HG02840 (cell line): ENCODE data around the gene SPEG.

Source experiments
- ATAC-seq: cut with Tn5 transposase; IDR thresholded peaks from one replicate; pipeline ENCODE4 v1.9.1; 2021; ENCODE audit warnings: mild to moderate bottlenecking, moderate library complexity, moderate number of reproducible peaks; ENCODE audit not compliant: unreplicated experiment, low FRiP score

Gene SPEG

DNA sequence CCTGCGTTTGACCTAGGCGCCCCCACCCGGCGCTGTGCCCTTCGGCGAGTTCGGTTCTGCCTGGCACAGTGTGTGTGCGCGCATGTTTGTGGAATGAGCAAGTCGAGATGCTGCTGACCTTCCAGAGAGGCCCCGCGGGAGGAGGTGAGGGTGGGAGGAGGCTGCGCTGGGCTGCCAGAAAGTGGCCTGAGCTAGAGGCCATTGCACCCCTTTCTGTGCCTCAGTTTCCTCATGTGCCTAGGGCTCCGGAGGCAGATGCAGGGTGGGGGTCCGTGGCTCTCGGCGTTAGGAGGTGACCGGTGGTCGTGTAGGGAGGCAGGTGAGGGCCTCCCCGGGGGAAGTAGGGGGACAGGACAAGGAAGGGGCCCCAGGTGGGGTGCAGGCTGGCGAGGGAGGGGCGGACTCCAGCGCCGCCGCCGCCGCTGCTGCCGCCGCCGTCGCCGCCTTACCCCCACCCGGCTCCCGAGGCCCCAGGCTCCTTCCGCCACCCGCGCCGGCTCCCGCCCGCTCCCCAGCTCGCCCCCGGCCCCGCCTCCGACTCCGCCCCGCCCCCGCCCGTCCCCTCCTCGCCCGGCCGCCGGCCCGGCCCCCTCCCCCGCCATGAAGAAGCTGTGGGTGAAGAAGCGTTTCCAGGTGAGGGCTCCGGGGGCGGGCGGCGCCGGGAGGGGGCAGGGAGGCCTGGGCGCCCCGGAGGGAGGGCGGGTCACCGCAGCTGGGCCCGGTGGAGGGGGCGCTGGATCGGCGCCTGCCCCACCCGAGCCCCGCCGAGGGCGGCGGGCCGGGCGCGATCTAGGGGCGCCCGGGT lies 7.0 kb downstream of the SPEG start:
- ATAC-seq = no peak

- no peak for ATAC-seq
Observed at GRCh38 chr2:219442256-219443015, 7.8 kb downstream of the SPEG start.

GRCh38 chr2:219443016-219443696 lies 8.5 kb downstream of the SPEG start:
- ATAC-seq = no peak

GRCh38 chr2:219443697-219444023 lies 9.0 kb downstream of the SPEG start:
- no peak for ATAC-seq

DNA sequence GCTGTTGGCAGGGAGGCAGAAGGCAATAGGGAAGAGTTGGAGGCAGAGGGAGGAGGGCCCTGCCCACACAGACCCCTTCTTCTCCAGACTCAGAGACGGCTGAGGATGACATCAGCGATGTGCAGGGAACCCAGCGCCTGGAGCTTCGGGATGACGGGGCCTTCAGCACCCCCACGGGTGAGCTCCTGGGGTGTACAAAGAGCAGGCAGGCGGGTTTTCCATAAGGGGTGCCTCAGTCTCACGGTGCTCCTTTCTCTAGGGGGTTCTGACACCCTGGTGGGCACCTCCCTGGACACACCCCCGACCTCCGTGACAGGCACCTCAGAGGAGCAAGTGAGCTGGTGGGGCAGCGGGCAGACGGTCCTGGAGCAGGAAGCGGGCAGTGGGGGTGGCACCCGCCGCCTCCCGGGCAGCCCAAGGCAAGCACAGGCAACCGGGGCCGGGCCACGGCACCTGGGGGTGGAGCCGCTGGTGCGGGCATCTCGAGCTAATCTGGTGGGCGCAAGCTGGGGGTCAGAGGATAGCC lies 10.0 kb downstream of the SPEG start:
- no peak for ATAC-seq

DNA sequence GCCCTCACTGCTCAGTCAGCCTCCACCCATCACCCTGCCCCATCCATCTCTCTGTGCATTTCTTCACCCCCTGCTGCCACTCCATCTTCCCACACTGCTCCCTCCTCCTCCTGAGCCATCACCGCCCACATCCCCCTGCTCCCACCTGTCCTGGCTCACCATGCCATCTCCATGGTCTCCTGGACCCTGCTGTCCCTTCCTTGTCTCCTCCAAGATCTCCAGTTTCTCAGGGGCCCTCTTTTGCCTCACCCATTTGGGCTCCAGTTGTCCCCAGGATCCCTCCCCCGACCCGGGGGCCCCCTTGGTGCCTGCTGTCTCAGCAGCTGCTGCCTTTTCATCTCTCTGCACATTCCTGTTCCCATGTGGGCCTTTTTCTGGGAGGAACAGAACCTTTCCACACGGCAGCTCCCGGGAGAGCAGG lies 10.6 kb downstream of the SPEG start:
- ATAC-seq = no peak

DNA sequence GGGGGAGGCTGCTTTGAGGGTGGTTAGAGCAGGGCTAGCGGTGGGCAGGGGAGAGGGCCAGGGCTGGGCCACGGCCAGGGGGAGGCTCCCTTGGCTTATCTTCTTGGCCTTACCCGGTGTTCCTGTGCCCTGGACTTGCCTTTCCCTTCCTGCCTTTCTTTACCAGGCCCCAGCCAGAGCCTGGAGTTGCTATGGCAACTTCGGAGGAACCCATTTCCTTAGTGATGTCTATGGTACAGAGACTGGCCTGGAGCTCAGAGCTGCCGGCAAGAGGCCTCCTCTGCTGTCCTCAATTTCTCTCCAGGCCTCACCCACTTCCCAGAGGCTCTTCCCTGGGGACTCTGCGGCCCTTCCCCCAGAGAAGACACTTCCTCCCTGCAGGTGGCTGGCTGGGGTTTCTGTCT lies 11.5 kb downstream of the SPEG start:
- no peak for ATAC-seq

DNA sequence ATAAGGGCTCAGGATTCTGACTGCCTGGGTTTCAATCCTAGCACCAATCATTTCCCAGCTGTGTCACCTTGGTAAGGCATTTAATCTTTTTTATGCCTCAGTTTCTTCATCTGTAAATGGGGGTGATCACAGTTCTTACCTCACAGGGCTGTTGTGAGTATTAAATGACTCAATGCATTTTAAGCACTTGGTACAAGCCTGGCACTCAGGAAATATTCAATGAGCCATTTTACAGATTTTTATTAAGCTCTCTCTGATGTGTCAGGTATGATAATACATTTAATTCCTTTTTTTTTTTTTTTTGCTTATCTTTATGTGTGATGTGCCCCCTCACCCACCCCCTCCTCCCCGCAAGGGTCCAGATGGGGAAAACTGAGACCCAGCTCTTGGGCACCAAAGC lies 12.0 kb downstream of the SPEG start:
- no peak for ATAC-seq

GRCh38 chr2:219447242-219448098 lies 12.8 kb downstream of the SPEG start:
- ATAC-seq = no peak

GRCh38 chr2:219448099-219448775 lies 13.6 kb downstream of the SPEG start:
- ATAC-seq = no peak

DNA sequence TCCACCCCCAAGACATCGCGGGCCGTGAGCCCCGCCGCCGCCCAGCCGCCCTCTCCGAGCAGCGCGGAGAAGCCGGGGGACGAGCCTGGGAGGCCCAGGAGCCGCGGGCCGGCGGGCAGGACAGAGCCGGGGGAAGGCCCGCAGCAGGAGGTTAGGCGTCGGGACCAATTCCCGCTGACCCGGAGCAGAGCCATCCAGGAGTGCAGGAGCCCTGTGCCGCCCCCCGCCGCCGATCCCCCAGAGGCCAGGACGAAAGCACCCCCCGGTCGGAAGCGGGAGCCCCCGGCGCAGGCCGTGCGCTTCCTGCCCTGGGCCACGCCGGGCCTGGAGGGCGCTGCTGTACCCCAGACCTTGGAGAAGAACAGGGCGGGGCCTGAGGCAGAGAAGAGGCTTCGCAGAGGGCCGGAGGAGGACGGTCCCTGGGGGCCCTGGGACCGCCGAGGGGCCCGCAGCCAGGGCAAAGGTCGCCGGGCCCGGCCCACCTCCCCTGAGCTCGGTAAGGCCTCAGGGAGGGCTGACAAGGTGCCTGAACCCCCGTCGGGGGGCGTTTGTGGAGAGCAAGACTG lies 14.2 kb downstream of the SPEG start:
- no peak for ATAC-seq

DNA sequence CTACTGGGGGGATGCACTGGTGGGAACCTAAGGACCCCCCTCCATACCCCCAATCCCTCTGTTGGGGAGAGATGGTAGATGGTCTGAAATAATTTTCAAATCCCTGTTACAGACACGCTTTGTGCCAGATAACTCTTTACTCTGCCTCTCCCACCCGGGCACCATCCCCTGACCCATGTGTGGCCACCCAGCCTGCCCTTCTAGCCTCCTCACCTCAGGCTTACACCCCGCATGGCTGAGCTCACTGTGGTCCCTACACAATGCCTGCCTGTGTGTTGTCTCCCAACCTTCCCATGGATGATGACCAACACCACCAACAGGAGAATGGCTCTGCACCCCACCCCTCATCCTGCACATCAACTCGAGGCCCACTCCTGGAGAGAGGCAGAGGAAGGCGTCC lies 15.0 kb downstream of the SPEG start:
- no peak for ATAC-seq

DNA sequence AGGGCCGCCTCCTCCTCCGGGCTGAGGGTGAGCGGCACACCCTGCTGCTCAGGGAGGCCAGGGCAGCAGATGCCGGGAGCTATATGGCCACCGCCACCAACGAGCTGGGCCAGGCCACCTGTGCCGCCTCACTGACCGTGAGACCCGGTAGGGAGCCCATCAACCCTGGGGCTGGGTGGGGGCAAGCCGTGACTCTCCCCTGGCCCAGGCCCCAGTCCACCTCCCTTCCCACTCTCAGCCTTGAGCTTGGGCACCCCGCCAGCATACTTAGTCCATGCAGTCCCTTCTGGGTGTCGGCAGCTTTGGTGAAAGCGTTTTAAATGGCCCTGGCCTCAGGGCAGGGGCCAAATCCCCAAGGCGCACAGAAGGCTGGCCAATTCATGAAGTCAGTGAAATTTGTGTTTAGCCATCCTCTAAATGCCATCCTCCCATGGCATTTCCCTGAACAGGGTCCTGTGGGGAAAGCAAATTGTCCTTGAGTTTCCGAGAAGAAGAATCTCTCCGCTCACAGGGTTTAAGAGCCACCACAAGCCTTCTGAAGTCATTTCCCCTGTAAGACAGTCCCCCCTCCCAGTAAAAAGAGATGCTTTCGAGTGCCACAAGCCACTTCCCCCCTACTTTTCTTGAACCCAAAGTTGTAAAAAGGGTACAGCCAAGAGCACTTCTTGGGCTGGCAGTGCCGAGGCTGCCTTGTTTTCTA lies 17.2 kb downstream of the SPEG start:
- ATAC-seq = no peak

DNA sequence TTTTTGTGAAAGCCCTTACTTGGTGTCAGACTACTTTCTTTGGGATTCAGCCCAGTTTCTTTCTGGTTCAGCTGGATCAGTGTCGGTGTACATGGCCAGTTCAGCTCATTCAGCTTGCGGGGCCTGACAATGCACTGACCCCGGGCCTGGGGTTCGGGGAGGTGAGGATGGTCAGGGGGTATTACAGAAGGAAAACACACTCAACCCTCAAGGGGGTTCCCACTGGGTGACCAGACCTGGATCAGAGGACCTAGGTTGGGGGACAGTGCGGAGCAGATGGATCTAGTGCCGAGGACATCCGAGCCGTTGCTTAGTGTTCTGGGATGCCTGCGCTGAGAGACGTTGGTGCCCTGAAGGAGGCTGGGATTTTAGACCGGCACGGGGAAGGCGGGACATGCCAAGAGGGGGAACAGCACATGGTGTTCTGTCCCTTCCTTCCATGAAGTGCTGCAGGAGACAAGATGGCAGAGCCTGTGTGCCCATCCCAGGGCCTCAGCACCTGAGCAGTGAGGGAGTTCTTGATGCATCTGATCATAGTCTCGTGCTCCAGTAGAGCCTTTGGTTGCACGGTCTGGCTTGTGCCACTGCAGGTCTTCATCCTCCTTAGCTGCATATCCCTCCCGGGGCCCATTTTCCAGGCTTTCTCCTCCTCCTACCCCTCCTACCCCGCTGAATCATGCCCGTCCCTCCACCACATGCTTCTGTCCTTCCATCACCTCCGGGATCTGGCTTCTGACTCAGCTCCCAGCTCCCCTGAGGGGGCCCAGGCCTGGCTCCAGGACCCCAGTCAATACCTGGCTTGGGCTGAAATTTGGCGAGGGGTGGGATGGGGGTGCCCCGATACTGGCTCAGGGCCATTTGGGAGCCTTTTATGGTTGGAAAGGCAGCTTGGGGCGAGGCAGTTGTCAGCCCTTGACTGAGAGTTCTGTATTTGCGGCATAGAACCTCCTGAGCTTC lies 18.0 kb downstream of the SPEG start:
- no peak for ATAC-seq

DNA sequence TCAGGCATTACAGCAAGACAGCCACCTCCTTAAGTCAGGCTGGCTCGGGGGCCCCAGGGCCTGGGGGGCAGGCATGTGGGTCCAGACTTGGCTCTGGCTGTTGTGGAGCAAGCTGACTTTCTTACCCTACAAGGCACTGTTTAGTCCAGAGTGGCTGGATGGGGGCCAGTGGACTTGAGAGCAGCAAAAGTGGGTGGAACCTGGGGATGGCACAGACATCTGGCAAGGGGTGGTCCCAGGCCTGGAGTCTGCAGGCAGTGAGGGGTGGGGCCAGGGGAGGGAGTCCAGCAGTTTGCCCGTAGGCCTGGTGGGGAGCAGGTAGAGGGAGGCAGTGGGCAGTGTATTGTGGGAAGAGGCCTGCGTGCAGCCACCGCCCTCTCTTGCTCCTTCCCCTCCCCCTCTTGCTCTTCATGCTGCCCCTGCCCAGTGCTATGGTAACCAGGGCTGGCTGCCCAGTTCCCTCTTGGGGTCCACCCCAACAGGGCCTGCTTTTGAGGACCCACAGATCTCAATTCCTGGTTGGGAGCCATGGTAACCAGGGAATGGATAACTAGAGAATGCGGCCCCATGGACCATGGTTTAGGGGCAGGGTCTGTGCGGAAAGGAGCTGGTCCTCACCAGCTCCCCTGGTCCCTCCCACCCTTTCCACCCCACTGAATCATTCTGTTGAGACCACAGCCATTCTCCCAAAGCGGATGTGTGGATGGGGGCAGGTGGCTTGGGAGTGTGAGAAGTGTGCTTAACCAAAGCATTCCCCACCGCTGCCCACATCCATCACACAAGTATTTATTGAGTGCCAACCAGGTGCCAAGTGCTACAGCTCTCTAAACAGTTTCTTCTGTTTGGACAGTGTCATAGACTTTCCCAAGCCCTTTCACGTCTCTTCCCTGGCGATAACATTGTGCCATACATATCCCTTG lies 19.3 kb downstream of the SPEG start:
- no peak for ATAC-seq

GRCh38 chr2:219455581-219455980 lies 20.9 kb downstream of the SPEG start:
- ATAC-seq = no peak
